NCI-H524 (cell line): ENCODE measurements around the gene CLEC14A.
A peak's percentile ranks its signal among the peaks of the same experiment; 100 is the strongest.

Experiments used
- DNase-seq, 2 experiments: peaks; one replicate each; lab custom pipeline; 2025; lab: John Stamatoyannopoulos, UW

The CLEC14A gene

GRCh38 chr14:38255673-38256532, at the start of gene CLEC14A:
Gene CLEC14A, minus strand, starts transcription at chr14:38256093. Its CDS starts 71 bp downstream, at chr14:38256022.
- peak in 1 of 2 experiments; percentile 61 for DNase-seq

GRCh38 chr14:38302966-38303365, 47.1 kb upstream of the CLEC14A start:
- no peak for DNase-seq

GRCh38 chr14:38302034-38302433, 46.1 kb upstream of the CLEC14A start:
- DNase-seq, result no peak

- no peak for DNase-seq
Measured at GRCh38 chr14:38297681-38298080, 41.8 kb upstream of the CLEC14A start.

GRCh38 chr14:38291681-38292467, 36.0 kb upstream of the CLEC14A start:
- no peak for DNase-seq

- no peak for DNase-seq
Measured at GRCh38 chr14:38290601-38291188, 34.8 kb upstream of the CLEC14A start.

GRCh38 chr14:38286452-38286851, 30.6 kb upstream of the CLEC14A start:
- DNase-seq, result no peak

GRCh38 chr14:38285962-38286361, 30.1 kb upstream of the CLEC14A start:
- DNase-seq, result no peak

- no peak for DNase-seq
Measured at GRCh38 chr14:38282936-38283335, 27.0 kb upstream of the CLEC14A start.

- DNase-seq, result no peak
Measured at GRCh38 chr14:38280081-38280480, 24.2 kb upstream of the CLEC14A start.

GRCh38 chr14:38279572-38279971, 23.7 kb upstream of the CLEC14A start:
- DNase-seq, result no peak

GRCh38 chr14:38278035-38278434, 22.1 kb upstream of the CLEC14A start:
- no peak for DNase-seq

GRCh38 chr14:38262844-38263243, 7.0 kb upstream of the CLEC14A start:
- no peak for DNase-seq

- no peak for DNase-seq
Measured at GRCh38 chr14:38261620-38262019, 5.7 kb upstream of the CLEC14A start.

GRCh38 chr14:38257507-38257906, 1.6 kb upstream of the CLEC14A start:
- DNase-seq, result no peak

- peak in 1 of 2 experiments; percentile 38 for DNase-seq
Measured at GRCh38 chr14:38256533-38256840, 594 bp upstream of the CLEC14A start.

GRCh38 chr14:38255408-38255672, 553 bp downstream of the CLEC14A start:
- peak; percentile 18 to 61 for DNase-seq

- no peak for DNase-seq
Measured at GRCh38 chr14:38254571-38255407, 1.1 kb downstream of the CLEC14A start.

GRCh38 chr14:38253676-38254075, 2.2 kb downstream of the CLEC14A start:
- no peak for DNase-seq

- DNase-seq, result no peak
Measured at GRCh38 chr14:38252066-38252710, 3.7 kb downstream of the CLEC14A start.

GRCh38 chr14:38250331-38250730, 5.6 kb downstream of the CLEC14A start:
- DNase-seq, result no peak
